ENCODE measurements around the gene PCNX2. TPM values are rescaled to one million over a fixed set of nuclear protein-coding genes. Genes with fewer than 3 reads are reported as not detected.

PCNX2 gene
- total and polyA plus RNA-seq, 2 of the 8 experiments (the other 6 are each of a cell fraction or from before 2014, with no cell fraction given): 46.1 to 57.6 TPM

DNA sequence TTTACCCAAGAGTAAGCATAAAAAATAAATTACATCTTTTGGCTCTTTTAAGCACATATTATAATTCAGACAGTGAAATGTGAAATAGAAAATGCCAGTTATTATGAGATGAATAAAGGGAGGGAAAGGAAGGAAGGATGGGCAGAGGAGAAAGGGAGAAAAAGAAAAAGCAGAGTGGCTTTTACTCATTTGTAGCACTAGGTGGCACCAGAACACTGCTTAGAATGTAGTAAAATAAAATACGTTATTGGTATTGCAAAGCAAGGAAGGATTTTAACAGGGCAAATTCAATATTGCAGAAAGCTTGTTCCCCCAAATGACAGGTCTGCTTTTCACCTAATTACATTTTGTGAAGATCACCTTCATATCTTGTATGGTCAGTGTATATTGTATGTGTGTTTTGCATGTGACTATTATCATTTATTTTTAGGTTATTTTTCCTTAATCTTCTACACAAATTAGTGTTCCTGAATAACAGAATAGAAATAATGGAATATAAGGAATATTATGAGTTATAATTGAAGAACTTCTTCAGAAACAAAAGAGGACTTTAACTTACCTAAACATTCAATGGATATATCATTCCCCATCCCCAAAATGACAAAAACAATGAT, 9.1 kb upstream of the PCNX2 start (continued):
- TF ChIP-seq, protein P1, sequence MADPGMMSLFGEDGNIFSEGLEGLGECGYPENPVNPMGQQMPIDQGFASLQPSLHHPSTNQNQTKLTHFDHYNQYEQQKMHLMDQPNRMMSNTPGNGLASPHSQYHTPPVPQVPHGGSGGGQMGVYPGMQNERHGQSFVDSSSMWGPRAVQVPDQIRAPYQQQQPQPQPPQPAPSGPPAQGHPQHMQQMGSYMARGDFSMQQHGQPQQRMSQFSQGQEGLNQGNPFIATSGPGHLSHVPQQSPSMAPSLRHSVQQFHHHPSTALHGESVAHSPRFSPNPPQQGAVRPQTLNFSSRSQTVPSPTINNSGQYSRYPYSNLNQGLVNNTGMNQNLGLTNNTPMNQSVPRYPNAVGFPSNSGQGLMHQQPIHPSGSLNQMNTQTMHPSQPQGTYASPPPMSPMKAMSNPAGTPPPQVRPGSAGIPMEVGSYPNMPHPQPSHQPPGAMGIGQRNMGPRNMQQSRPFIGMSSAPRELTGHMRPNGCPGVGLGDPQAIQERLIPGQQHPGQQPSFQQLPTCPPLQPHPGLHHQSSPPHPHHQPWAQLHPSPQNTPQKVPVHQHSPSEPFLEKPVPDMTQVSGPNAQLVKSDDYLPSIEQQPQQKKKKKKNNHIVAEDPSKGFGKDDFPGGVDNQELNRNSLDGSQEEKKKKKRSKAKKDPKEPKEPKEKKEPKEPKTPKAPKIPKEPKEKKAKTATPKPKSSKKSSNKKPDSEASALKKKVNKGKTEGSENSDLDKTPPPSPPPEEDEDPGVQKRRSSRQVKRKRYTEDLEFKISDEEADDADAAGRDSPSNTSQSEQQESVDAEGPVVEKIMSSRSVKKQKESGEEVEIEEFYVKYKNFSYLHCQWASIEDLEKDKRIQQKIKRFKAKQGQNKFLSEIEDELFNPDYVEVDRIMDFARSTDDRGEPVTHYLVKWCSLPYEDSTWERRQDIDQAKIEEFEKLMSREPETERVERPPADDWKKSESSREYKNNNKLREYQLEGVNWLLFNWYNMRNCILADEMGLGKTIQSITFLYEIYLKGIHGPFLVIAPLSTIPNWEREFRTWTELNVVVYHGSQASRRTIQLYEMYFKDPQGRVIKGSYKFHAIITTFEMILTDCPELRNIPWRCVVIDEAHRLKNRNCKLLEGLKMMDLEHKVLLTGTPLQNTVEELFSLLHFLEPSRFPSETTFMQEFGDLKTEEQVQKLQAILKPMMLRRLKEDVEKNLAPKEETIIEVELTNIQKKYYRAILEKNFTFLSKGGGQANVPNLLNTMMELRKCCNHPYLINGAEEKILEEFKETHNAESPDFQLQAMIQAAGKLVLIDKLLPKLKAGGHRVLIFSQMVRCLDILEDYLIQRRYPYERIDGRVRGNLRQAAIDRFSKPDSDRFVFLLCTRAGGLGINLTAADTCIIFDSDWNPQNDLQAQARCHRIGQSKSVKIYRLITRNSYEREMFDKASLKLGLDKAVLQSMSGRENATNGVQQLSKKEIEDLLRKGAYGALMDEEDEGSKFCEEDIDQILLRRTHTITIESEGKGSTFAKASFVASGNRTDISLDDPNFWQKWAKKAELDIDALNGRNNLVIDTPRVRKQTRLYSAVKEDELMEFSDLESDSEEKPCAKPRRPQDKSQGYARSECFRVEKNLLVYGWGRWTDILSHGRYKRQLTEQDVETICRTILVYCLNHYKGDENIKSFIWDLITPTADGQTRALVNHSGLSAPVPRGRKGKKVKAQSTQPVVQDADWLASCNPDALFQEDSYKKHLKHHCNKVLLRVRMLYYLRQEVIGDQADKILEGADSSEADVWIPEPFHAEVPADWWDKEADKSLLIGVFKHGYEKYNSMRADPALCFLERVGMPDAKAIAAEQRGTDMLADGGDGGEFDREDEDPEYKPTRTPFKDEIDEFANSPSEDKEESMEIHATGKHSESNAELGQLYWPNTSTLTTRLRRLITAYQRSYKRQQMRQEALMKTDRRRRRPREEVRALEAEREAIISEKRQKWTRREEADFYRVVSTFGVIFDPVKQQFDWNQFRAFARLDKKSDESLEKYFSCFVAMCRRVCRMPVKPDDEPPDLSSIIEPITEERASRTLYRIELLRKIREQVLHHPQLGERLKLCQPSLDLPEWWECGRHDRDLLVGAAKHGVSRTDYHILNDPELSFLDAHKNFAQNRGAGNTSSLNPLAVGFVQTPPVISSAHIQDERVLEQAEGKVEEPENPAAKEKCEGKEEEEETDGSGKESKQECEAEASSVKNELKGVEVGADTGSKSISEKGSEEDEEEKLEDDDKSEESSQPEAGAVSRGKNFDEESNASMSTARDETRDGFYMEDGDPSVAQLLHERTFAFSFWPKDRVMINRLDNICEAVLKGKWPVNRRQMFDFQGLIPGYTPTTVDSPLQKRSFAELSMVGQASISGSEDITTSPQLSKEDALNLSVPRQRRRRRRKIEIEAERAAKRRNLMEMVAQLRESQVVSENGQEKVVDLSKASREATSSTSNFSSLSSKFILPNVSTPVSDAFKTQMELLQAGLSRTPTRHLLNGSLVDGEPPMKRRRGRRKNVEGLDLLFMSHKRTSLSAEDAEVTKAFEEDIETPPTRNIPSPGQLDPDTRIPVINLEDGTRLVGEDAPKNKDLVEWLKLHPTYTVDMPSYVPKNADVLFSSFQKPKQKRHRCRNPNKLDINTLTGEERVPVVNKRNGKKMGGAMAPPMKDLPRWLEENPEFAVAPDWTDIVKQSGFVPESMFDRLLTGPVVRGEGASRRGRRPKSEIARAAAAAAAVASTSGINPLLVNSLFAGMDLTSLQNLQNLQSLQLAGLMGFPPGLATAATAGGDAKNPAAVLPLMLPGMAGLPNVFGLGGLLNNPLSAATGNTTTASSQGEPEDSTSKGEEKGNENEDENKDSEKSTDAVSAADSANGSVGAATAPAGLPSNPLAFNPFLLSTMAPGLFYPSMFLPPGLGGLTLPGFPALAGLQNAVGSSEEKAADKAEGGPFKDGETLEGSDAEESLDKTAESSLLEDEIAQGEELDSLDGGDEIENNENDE (IDR thresholded peaks at IDR 0.05; ENCODE audit: insufficient replicate concordance, low read length): no peak
- no peak for TF ChIP-seq CHD1 (IDR thresholded peaks at IDR 0.05; ENCODE audit: low read depth, low read length)
- TF ChIP-seq, protein P2, sequence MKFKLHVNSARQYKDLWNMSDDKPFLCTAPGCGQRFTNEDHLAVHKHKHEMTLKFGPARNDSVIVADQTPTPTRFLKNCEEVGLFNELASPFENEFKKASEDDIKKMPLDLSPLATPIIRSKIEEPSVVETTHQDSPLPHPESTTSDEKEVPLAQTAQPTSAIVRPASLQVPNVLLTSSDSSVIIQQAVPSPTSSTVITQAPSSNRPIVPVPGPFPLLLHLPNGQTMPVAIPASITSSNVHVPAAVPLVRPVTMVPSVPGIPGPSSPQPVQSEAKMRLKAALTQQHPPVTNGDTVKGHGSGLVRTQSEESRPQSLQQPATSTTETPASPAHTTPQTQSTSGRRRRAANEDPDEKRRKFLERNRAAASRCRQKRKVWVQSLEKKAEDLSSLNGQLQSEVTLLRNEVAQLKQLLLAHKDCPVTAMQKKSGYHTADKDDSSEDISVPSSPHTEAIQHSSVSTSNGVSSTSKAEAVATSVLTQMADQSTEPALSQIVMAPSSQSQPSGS (IDR thresholded peaks at IDR 0.05; ENCODE audit: low read length): no peak
